ENCODE measurements around the gene THAP3. TPM values are rescaled to one million over a fixed set of nuclear protein-coding genes. Genes with fewer than 3 reads are reported as not detected.

Gene THAP3
- total and polyA plus RNA-seq, 7 donors = 12.6 to 30.6 (median 22.7) TPM

DNA sequence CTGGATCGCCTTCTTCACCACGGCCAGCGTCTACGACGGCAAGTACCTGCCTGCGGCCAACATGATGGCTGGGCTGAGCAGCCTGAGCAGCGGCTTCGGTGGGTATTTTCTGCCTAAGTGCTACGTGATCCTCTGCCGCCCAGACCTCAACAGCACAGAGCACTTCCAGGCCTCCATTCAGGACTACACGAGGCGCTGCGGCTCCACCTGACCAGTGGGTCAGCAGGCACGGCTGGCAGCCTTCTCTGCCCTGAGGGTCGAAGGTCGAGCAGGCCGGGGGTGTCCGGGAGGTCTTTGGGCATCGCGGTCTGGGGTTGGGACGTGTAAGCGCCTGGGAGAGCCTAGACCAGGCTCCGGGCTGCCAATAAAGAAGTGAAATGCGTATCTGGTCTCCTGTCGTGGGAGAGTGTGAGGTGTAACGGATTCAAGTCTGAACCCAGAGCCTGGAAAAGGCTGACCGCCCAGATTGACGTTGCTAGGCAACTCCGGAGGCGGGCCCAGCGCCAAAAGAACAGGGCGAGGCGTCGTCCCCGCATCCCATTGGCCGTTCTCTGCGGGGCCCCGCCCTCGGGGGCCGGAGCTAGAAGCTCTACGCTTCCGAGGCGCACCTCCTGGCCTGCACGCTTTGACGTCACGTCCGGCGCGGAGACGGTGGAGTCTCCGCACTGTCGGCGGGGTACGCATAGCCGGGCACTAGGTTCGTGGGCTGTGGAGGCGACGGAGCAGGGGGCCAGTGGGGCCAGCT is 45.1 kb upstream of the THAP3 start, which contains the start of gene ZBTB48:
TSS of gene ZBTB48 (plus strand) at position 621 of the 745 bp plus-strand sequence. CDS start 616 bp downstream, outside the sequence.
- Histone ChIP-seq H3K4me1 (peaks cover 0 to 34% (median 29%) of the 10 kb centered on the region in 4 donors), H3K36me3 (no peaks in the 10 kb centered on the region), H3K9me3 (no peaks in the 10 kb centered on the region), H3K27ac (peak within 1 kb of the TSS; percentile 92 to 97 (median 94)), H3K27me3 (no peaks in the 10 kb centered on the region), H3K4me3 (peak within 1 kb of the TSS; percentile 79 to 93 (median 86))
- DNase-seq = peak; percentile 100
- intact Hi-C loops (cut with DNase I) = loop anchor here (1.0 to 5.0 kb wide), 4 partner anchors 21 to 123 kb away; partner anchors contain the start of genes DNAJC11 and NOL9
- TF ChIP-seq EP300 (IDR thresholded peaks at IDR 0.05) (no peak), POLR2AphosphoS5 (IDR thresholded peaks at IDR 0.05) (peak; percentile 99), POLR2A (IDR thresholded peaks at IDR 0.05) (peak; percentile 95)
- TF ChIP-seq, protein P1, sequence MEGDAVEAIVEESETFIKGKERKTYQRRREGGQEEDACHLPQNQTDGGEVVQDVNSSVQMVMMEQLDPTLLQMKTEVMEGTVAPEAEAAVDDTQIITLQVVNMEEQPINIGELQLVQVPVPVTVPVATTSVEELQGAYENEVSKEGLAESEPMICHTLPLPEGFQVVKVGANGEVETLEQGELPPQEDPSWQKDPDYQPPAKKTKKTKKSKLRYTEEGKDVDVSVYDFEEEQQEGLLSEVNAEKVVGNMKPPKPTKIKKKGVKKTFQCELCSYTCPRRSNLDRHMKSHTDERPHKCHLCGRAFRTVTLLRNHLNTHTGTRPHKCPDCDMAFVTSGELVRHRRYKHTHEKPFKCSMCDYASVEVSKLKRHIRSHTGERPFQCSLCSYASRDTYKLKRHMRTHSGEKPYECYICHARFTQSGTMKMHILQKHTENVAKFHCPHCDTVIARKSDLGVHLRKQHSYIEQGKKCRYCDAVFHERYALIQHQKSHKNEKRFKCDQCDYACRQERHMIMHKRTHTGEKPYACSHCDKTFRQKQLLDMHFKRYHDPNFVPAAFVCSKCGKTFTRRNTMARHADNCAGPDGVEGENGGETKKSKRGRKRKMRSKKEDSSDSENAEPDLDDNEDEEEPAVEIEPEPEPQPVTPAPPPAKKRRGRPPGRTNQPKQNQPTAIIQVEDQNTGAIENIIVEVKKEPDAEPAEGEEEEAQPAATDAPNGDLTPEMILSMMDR (IDR thresholded peaks at IDR 0.05) = no peak
- WGBS, 2 donors = 13 to 17% methylated on average over 58 of the region's 58 CpGs

DNA sequence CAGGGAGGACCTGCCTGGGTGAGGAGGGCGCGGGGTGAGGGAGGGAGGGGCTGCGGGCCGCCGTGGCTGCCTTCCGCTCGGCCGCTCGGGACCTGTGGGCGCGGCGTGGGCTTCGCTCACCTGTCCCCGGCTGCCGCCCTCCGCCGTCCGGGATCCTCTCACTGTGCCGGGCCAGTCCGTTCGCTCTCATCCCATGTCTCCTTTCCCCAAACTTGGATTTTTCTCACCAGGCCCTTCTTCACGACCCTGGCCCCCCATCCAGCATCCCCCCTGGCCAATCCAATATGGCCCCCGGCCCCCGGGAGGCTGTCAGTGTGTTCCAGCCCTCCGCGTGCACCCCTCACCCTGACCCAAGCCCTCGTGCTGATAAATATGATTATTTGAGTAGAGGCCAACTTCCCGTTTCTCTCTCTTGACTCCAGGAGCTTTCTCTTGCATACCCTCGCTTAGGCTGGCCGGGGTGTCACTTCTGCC is 44.5 kb upstream of the THAP3 start:
- TF ChIP-seq POLR2A (IDR thresholded peaks at IDR 0.05) = no peak
- TF ChIP-seq POLR2AphosphoS5 (IDR thresholded peaks at IDR 0.05) = no peak
- no peak for TF ChIP-seq EP300 (IDR thresholded peaks at IDR 0.05)
- TF ChIP-seq, protein P1 (IDR thresholded peaks at IDR 0.05) = no peak
- DNase-seq = no peak
- WGBS, 2 donors = 1% methylated on average over 30 of the region's 30 CpGs
- no peaks in the 10 kb centered on the region for H3K9me3 ChIP-seq
- peak overlapping the region; percentile 92 to 97 (median 94) for H3K27ac ChIP-seq
- peak overlapping the region; percentile 79 to 93 (median 86) for H3K4me3 ChIP-seq
- no peaks in the 10 kb centered on the region for H3K36me3 ChIP-seq
- intact Hi-C loops (cut with DNase I) = loop anchor here (2.0 to 5.0 kb wide), 3 partner anchors 21 to 122 kb away; partner anchors contain the start of gene DNAJC11
- H3K27me3 ChIP-seq = no peaks in the 10 kb centered on the region
- H3K4me1 ChIP-seq = peaks cover 0 to 34% (median 29%) of the 10 kb centered on the region in 4 donors

DNA sequence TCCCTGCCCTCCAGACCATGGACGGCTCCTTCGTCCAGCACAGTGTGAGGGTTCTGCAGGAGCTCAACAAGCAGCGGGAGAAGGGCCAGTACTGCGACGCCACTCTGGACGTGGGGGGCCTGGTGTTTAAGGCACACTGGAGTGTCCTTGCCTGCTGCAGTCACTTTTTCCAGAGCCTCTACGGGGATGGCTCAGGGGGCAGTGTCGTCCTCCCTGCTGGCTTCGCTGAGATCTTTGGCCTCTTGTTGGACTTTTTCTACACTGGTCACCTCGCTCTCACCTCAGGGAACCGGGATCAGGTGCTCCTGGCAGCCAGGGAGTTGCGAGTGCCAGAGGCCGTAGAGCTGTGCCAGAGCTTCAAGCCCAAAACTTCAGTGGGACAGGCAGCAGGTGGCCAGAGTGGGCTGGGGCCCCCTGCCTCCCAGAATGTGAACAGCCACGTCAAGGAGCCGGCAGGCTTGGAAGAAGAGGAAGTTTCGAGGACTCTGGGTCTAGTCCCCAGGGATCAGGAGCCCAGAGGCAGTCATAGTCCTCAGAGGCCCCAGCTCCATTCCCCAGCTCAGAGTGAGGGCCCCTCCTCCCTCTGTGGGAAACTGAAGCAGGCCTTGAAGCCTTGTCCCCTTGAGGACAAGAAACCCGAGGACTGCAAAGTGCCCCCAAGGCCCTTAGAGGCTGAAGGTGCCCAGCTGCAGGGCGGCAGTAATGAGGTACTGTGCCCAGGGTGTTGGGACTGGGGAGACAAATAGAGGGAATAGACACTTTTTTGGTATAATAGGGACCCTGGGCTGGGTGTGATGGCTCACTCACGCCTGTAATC is 43.9 kb upstream of the THAP3 start:
- Histone ChIP-seq H3K9me3 (no peaks in the 10 kb centered on the region), H3K4me1 (peaks cover 0 to 34% (median 29%) of the 10 kb centered on the region in 4 donors), H3K4me3 (peak overlapping the region; percentile 79 to 93 (median 86)), H3K27me3 (no peaks in the 10 kb centered on the region), H3K27ac (peak overlapping the region; percentile 92 to 97 (median 94)), H3K36me3 (no peaks in the 10 kb centered on the region)
- 27 to 36% methylated on average over 19 of the region's 19 CpGs for WGBS, 2 donors
- DNase-seq = no peak
- no peak for TF ChIP-seq POLR2A (IDR thresholded peaks at IDR 0.05)
- intact Hi-C loops (cut with DNase I) = loop anchor here (2.0 to 5.0 kb wide), 3 partner anchors 20 to 122 kb away; partner anchors contain the start of gene DNAJC11

DNA sequence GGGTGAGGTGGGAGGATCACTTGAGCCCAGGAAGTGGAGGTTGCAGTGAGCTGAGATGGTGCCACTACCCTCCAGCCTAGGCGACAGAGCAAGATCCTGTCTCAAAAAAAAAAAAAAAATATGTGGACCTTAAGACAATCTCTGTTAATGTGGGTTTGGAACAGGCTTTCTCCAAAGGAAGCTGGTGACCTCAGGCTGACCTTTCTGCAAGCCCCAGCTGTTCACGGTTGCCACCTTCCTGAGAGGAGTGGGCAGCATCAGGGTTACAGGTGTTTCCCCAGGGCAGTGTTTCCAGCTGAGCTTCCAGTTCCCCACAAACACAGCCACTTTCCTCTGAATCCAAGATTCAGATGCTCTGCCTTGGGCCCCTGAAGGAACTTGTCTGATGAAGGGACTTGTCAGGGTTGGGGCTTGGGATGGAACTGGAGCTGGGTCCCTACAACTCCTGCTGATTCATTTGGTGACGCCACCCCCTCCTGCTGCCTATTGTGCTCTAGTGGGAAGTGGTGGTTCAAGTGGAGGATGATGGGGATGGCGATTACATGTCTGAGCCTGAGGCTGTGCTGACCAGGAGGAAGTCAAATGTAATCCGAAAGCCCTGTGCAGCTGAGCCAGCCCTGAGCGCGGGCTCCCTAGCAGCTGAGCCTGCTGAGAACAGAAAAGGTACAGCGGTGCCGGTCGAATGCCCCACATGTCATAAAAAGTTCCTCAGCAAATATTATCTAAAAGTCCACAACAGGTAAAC is 42.9 kb upstream of the THAP3 start:
- H3K27me3 ChIP-seq = no peaks in the 10 kb centered on the region
- no peaks in the 10 kb centered on the region for H3K9me3 ChIP-seq
- H3K27ac ChIP-seq = peak overlapping the region in 3 of 4 donors; percentile 20 to 97 (median 95)
- TF ChIP-seq POLR2AphosphoS5 (IDR thresholded peaks at IDR 0.05) (no peak), POLR2A (IDR thresholded peaks at IDR 0.05) (no peak), EP300 (IDR thresholded peaks at IDR 0.05) (no peak)
- TF ChIP-seq, protein P1 (IDR thresholded peaks at IDR 0.05) = no peak
- WGBS, 2 donors = 24 to 52% methylated on average over 10 of the region's 10 CpGs
- peaks cover 0 to 40% (median 36%) of the 10 kb centered on the region in 4 donors for H3K4me1 ChIP-seq
- no peak for DNase-seq
- H3K4me3 ChIP-seq = no peak overlapping the region
- H3K36me3 ChIP-seq = no peaks in the 10 kb centered on the region
- intact Hi-C loops (cut with DNase I) = loop anchor here (2.0 to 5.0 kb wide), 3 partner anchors 19 to 121 kb away; partner anchors contain the start of gene DNAJC11
